Neural progenitor cell (in vitro differentiated cells): ENCODE results near the gene NOSTRIN. TPM values are rescaled to one million over a fixed set of nuclear protein-coding genes. Genes with fewer than 3 reads are reported as not detected.
"Not testable (repeated sequence)": the region's sequence is repeated elsewhere in the genome, so short reads cannot be mapped to it uniquely, and the experiment has no call there.

Experiments
- DNase-seq: peaks from one replicate; pipeline ENCODE4 v3.0.0-alpha.2; 2016; ENCODE audit warnings: low spot score
- H2AFZ ChIP-seq: fragments of 200-600 bp; sonication (generic); replicated peaks from 2 replicates; pipeline ENCODE4 v1.6.1; 2016; ENCODE audit warnings: antibody characterized with exemption
- H3F3A ChIP-seq: fragments of 200-600 bp; sonication (generic); 2 replicates; pipeline ENCODE4 v1.6.1; 2016; ENCODE audit warnings: antibody characterized with exemption, low read depth
- H3K27ac ChIP-seq: fragments of 200-600 bp; sonication (generic); 2 replicates; pipeline ENCODE4 v1.5.1; 2016; ENCODE audit warnings: mild to moderate bottlenecking
- H3K27me3 ChIP-seq: fragments of 200-600 bp; sonication (generic); 2 replicates; pipeline ENCODE4 v1.6.1; 2016; ENCODE audit warnings: mild to moderate bottlenecking, moderate library complexity
- H3K36me3 ChIP-seq: fragments of 200-600 bp; sonication (generic); 2 replicates; pipeline ENCODE4 v1.5.1; 2016
- H3K4me1 ChIP-seq: fragments of 200-600 bp; sonication (generic); 2 replicates; pipeline ENCODE4 v1.6.1; 2016; ENCODE audit warnings: mixed run types
- H3K4me2 ChIP-seq: fragments of 200-600 bp; sonication (generic); 2 replicates; pipeline ENCODE4 v1.6.1; 2016
- H3K4me3 ChIP-seq: fragments of 200-600 bp; sonication (generic); 2 replicates; pipeline ENCODE4 v1.5.1; 2016
- H3K79me2 ChIP-seq: fragments of 200-600 bp; sonication (generic); 2 replicates; pipeline ENCODE4 v1.6.1; 2016; ENCODE audit warnings: low read depth
- H3K9ac ChIP-seq: fragments of 200-600 bp; sonication (generic); 2 replicates; pipeline ENCODE4 v1.6.1; 2016
- H3K9me3 ChIP-seq: fragments of 200-600 bp; sonication (generic); 2 replicates; pipeline ENCODE4 v1.5.1; 2016; ENCODE audit warnings: low read depth
- H4K20me1 ChIP-seq: fragments of 200-600 bp; sonication (generic); 2 replicates; pipeline ENCODE4 v1.6.1; 2016; ENCODE audit warnings: low read depth
- H3K27ac Mint-ChIP-seq: 3 replicates; pipeline ENCODE4 v1.8.0; 2021; ENCODE audit warnings: mixed read lengths
- H3K27me3 Mint-ChIP-seq: 2 replicates; pipeline ENCODE4 v1.8.0; 2022; ENCODE audit warnings: low read depth, mild to moderate bottlenecking, inconsistent platforms, moderate library complexity, mixed read lengths; ENCODE audit not compliant: insufficient read depth
- H3K36me3 Mint-ChIP-seq: 3 replicates; pipeline ENCODE4 v1.8.0; 2021; ENCODE audit warnings: mixed read lengths
- H3K4me1 Mint-ChIP-seq: 3 replicates; pipeline ENCODE4 v1.8.0; 2021; ENCODE audit warnings: mixed read lengths
- H3K4me3 Mint-ChIP-seq: 3 replicates; pipeline ENCODE4 v1.8.0; 2021; ENCODE audit warnings: mild to moderate bottlenecking, moderate library complexity, mixed read lengths
- H3K9me3 Mint-ChIP-seq: 3 replicates; pipeline ENCODE4 v1.8.0; 2020; ENCODE audit warnings: mixed read lengths
- CTCF ChIP-seq: fragments of 200-600 bp; sonication (generic); IDR thresholded peaks from 2 replicates; pipeline ENCODE4 v1.5.1; 2017; ENCODE audit warnings: antibody characterized with exemption, mild to moderate bottlenecking
- EZH2 ChIP-seq: fragments of 200-600 bp; sonication (generic); IDR thresholded peaks from 2 replicates; pipeline ENCODE4 v1.6.1; 2017; ENCODE audit warnings: antibody characterized with exemption, mild to moderate bottlenecking, moderate library complexity
- EZH2phosphoT487 ChIP-seq: fragments of 200-600 bp; sonication (generic); IDR thresholded peaks from 2 replicates; pipeline ENCODE4 v1.6.1; 2017; ENCODE audit warnings: antibody characterized with exemption
- total RNA-seq: library from RNA; depleted of rRNA; stranded (reverse); fragments of >200 nt; gene quantifications from 2 replicates; pipeline ENCODE4 v1.2.3, GENCODE V29; 2015; ENCODE audit warnings: low replicate concordance

NOSTRIN gene
- total RNA-seq, 1 donor from 2014 or later = not detected

GRCh38 chr2:168858146-168858545 lies 55.7 kb downstream of the NOSTRIN start:
- no peaks in the 10 kb centered on the region for H3K27me3 Mint-ChIP-seq
- no peaks in the 10 kb centered on the region for H3K36me3 ChIP-seq
- H3K27ac Mint-ChIP-seq = no peak overlapping the region
- no peak for DNase-seq
- no peaks in the 10 kb centered on the region for H3K9me3 ChIP-seq
- no peaks in the 10 kb centered on the region for H3K27me3 ChIP-seq
- H3F3A ChIP-seq = no peaks in the 10 kb centered on the region
- no peaks in the 10 kb centered on the region for H3K4me1 ChIP-seq
- no peak overlapping the region for H3K4me2 ChIP-seq
- no peak overlapping the region for H3K4me3 ChIP-seq
- no peak overlapping the region for H3K27ac ChIP-seq
- H3K36me3 Mint-ChIP-seq = peaks cover 30% of the 10 kb centered on the region
- no peaks in the 10 kb centered on the region for H3K9me3 Mint-ChIP-seq
- no peaks in the 10 kb centered on the region for H3K79me2 ChIP-seq
- no peak overlapping the region for H3K4me3 Mint-ChIP-seq
- no peak overlapping the region for H2AFZ ChIP-seq
- H3K4me1 Mint-ChIP-seq = no peaks in the 10 kb centered on the region
- no peak overlapping the region for H3K9ac ChIP-seq
- TF ChIP-seq CTCF (no peak), EZH2 (no peak), EZH2phosphoT487 (no peak)
- no peaks in the 10 kb centered on the region for H4K20me1 ChIP-seq

GRCh38 chr2:168867164-168867563 lies 64.7 kb downstream of the NOSTRIN start:
- not testable (repeated sequence) for H3K4me1 ChIP-seq, H3K27ac ChIP-seq, H3K4me1 Mint-ChIP-seq, H3K79me2 ChIP-seq, H3K4me2 ChIP-seq, H3K9ac ChIP-seq, H3K27me3 ChIP-seq, H3K27ac Mint-ChIP-seq, H4K20me1 ChIP-seq, DNase-seq, H3K4me3 ChIP-seq, H3K4me3 Mint-ChIP-seq, H2AFZ ChIP-seq, H3K27me3 Mint-ChIP-seq, H3K9me3 ChIP-seq, H3K36me3 ChIP-seq, H3F3A ChIP-seq
- peaks cover 15% of the 10 kb centered on the region for H3K9me3 Mint-ChIP-seq
- H3K36me3 Mint-ChIP-seq = peaks cover 41% of the 10 kb centered on the region

- not testable (repeated sequence) for H3K27ac Mint-ChIP-seq, H2AFZ ChIP-seq, H3K27ac ChIP-seq, H3K27me3 Mint-ChIP-seq, H3K27me3 ChIP-seq, H3K4me1 Mint-ChIP-seq, H3K4me1 ChIP-seq, H3K4me3 Mint-ChIP-seq, H4K20me1 ChIP-seq, H3K4me3 ChIP-seq, H3K79me2 ChIP-seq, H3K4me2 ChIP-seq, H3K9ac ChIP-seq, DNase-seq, H3K9me3 ChIP-seq, H3F3A ChIP-seq
- peaks cover 14% of the 10 kb centered on the region for H3K36me3 ChIP-seq
- Mint-ChIP-seq H3K9me3 (peaks cover 13% of the 10 kb centered on the region), H3K36me3 (peaks cover 40% of the 10 kb centered on the region)
Measured at GRCh38 chr2:168870369-168870768, 67.9 kb downstream of the NOSTRIN start.

GRCh38 chr2:168870824-168871223 lies 68.4 kb downstream of the NOSTRIN start:
- not testable (repeated sequence) for H2AFZ ChIP-seq, DNase-seq, H3K27me3 Mint-ChIP-seq, H4K20me1 ChIP-seq, H3K9ac ChIP-seq, H3K4me1 Mint-ChIP-seq, H3K27me3 ChIP-seq, H3K4me2 ChIP-seq, H3K79me2 ChIP-seq, H3K27ac Mint-ChIP-seq, H3F3A ChIP-seq, H3K4me3 Mint-ChIP-seq, H3K9me3 ChIP-seq, H3K4me3 ChIP-seq, H3K4me1 ChIP-seq, H3K27ac ChIP-seq
- Mint-ChIP-seq H3K36me3 (peaks cover 38% of the 10 kb centered on the region), H3K9me3 (peaks cover 13% of the 10 kb centered on the region)
- H3K36me3 ChIP-seq = peaks cover 14% of the 10 kb centered on the region

GRCh38 chr2:168874368-168875054 lies 72.1 kb downstream of the NOSTRIN start:
- Histone ChIP-seq H3K79me2 (peaks cover 16% of the 10 kb centered on the region), H3K4me2 (no peak overlapping the region), H3K4me1 (no peaks in the 10 kb centered on the region), H3F3A (peaks cover 3% of the 10 kb centered on the region), H3K9ac (no peak overlapping the region), H3K4me3 (no peak overlapping the region), H3K27ac (no peak overlapping the region), H3K27me3 (no peaks in the 10 kb centered on the region), H3K36me3 (peaks cover 19% of the 10 kb centered on the region), H3K9me3 (no peaks in the 10 kb centered on the region), H4K20me1 (no peaks in the 10 kb centered on the region), H2AFZ (no peak overlapping the region)
- no peak for TF ChIP-seq EZH2phosphoT487
- no peak for TF ChIP-seq EZH2
- TF ChIP-seq CTCF = no peak
- Mint-ChIP-seq H3K27ac (no peak overlapping the region), H3K27me3 (no peaks in the 10 kb centered on the region), H3K4me1 (no peaks in the 10 kb centered on the region), H3K9me3 (peaks cover 3% of the 10 kb centered on the region), H3K4me3 (no peak overlapping the region), H3K36me3 (peaks cover 23% of the 10 kb centered on the region)
- DNase-seq = no peak

- not testable (repeated sequence) for H3K4me3 Mint-ChIP-seq, H3F3A ChIP-seq, H3K9ac ChIP-seq, H3K9me3 ChIP-seq, H3K36me3 ChIP-seq, H3K27ac ChIP-seq, H3K27ac Mint-ChIP-seq, DNase-seq, H3K4me1 ChIP-seq, H3K27me3 Mint-ChIP-seq, H4K20me1 ChIP-seq, H3K4me3 ChIP-seq, H3K4me2 ChIP-seq, H3K9me3 Mint-ChIP-seq, H3K4me1 Mint-ChIP-seq, H3K27me3 ChIP-seq, H2AFZ ChIP-seq
- peaks cover 27% of the 10 kb centered on the region for H3K36me3 Mint-ChIP-seq
- H3K79me2 ChIP-seq = peaks cover 64% of the 10 kb centered on the region
Measured at GRCh38 chr2:168882163-168882562, 79.7 kb downstream of the NOSTRIN start.
